Activated CD8-positive, alpha-beta T cell treated with anti-CD3 and anti-CD28 coated beads for 36 hours (primary cell): Measurements from ENCODE around the gene ZFPL1. TPM values are rescaled to one million over a fixed set of nuclear protein-coding genes. Genes with fewer than 3 reads are reported as not detected.
A peak's percentile ranks its signal among the peaks of the same experiment; 100 is the strongest.

ENCODE experiments used
- ATAC-seq: fragments of 200-7000 bp; cut with Tn5 transposase; one replicate; pipeline ENCODE4 v1.10.0; 2021; ENCODE audit warnings: mild to moderate bottlenecking, moderate library complexity
- CTCF ChIA-PET: fragments of 350-600 bp; sonication (Branson Sonifier 250); formaldehyde crosslinking; loops from one replicate; lab custom pipeline; 2021; ENCODE audit warnings: antibody characterized with exemption; lab: Charles Lee
- POLR2A ChIA-PET: fragments of 350-600 bp; sonication (Branson Sonifier 250); formaldehyde crosslinking; loops from one replicate; lab custom pipeline; 2021; ENCODE audit warnings: antibody characterized with exemption; lab: Charles Lee
- DNase-seq: peaks from one replicate; pipeline ENCODE4 v3.0.0-alpha.2; 2020
- H3K27ac Mint-ChIP-seq: one replicate; pipeline ENCODE4 v1.8.0; 2021; ENCODE audit warnings: mild to moderate bottlenecking, mixed read lengths
- H3K27me3 Mint-ChIP-seq: one replicate; pipeline ENCODE4 v1.8.0; 2021; ENCODE audit warnings: mixed read lengths
- H3K36me3 Mint-ChIP-seq: one replicate; pipeline ENCODE4 v1.8.0; 2021; ENCODE audit warnings: low read depth, mixed read lengths
- H3K4me1 Mint-ChIP-seq: one replicate; pipeline ENCODE4 v1.8.0; 2021; ENCODE audit warnings: low read depth, mixed read lengths
- H3K4me3 Mint-ChIP-seq: one replicate; pipeline ENCODE4 v1.8.0; 2021; ENCODE audit warnings: mild to moderate bottlenecking, moderate library complexity, mixed read lengths
- H3K9me3 Mint-ChIP-seq: one replicate; pipeline ENCODE4 v1.8.0; 2021; ENCODE audit warnings: mixed read lengths
- CTCF ChIP-seq: fragments of 200-600 bp; IDR thresholded peaks from one replicate; pipeline ENCODE4 v1.8.0; 2022; ENCODE audit warnings: antibody characterized with exemption, mild to moderate bottlenecking
- intact Hi-C: fragments of 100-400 bp; cut with micrococcal nuclease; formaldehyde crosslinking; loops from one replicate; pipeline ENCODE4 v1.10.0; 2022
- total RNA-seq, 2 experiments: library from RNA; stranded (reverse); gene quantifications; one replicate each; pipeline ENCODE4 v1.2.3, GENCODE V29; 2021

Gene ZFPL1
- total RNA-seq, 2 experiments from 2014 or later: 27.1 to 28.2 TPM

- Mint-ChIP-seq H3K27me3 (no peaks in the 10 kb centered on the region), H3K36me3 (peaks cover 9% of the 10 kb centered on the region), H3K27ac (no peak overlapping the region), H3K4me1 (peaks cover 4% of the 10 kb centered on the region), H3K9me3 (no peaks in the 10 kb centered on the region), H3K4me3 (no peak overlapping the region)
- TF ChIP-seq CTCF: no peak
- intact Hi-C loops: no loop called here
- DNase-seq (no peak), ATAC-seq (no peak)
- POLR2A ChIA-PET: interaction anchor here (0.9 to 20.0 kb wide), 5 partner anchors 9 to 288 kb away, joined by 3 to 294 read pairs (median 5); partner anchors contain the start of genes FAU, MRPL49, TM7SF2 and ZNHIT2
- CTCF ChIA-PET: interaction anchor here (0.9 to 1.8 kb wide), 3 partner anchors 12 to 76 kb away, joined by 3 to 5 read pairs (median 4); partner anchors contain the start of genes ARL2 and SAC3D1
Observed at GRCh38 chr11:65090628-65091027, 6.6 kb downstream of the ZFPL1 start.

- no peak for TF ChIP-seq CTCF
- ChIA-PET POLR2A (interaction anchor here (0.7 to 20.0 kb wide), 7 partner anchors 9 to 260 kb away, joined by 3 to 294 read pairs (median 9); partner anchors contain the start of genes CDCA5, FAU, MRPL49 and TM7SF2), CTCF (interaction anchor here (1.1 to 7.4 kb wide), 2 partner anchors 15 to 17 kb away, joined by 3 to 115 read pairs; partner anchors contain the start of gene TM7SF2)
- peaks cover 15% of the 10 kb centered on the region for H3K4me1 Mint-ChIP-seq
- H3K36me3 Mint-ChIP-seq: peaks cover 5% of the 10 kb centered on the region
- no peaks in the 10 kb centered on the region for H3K27me3 Mint-ChIP-seq
- intact Hi-C loops: no loop called here
- H3K4me3 Mint-ChIP-seq: peak overlapping the region; percentile 93
- ATAC-seq (no peak), DNase-seq (no peak)
- peak overlapping the region; percentile 96 for H3K27ac Mint-ChIP-seq
- H3K9me3 Mint-ChIP-seq: no peaks in the 10 kb centered on the region
Observed at GRCh38 chr11:65095427-65095826, 11.4 kb downstream of the ZFPL1 start.

- ATAC-seq: peak; percentile 95
- Mint-ChIP-seq H3K27me3 (no peaks in the 10 kb centered on the region), H3K9me3 (no peaks in the 10 kb centered on the region), H3K4me1 (peaks cover 15% of the 10 kb centered on the region), H3K27ac (peak within 1 kb of the TSS; percentile 96), H3K36me3 (peaks cover 5% of the 10 kb centered on the region), H3K4me3 (peak within 1 kb of the TSS; percentile 93)
- intact Hi-C loops: no loop called here
- ChIA-PET POLR2A (interaction anchor here (0.6 to 20.0 kb wide), 13 partner anchors 10 to 172 kb away, joined by 3 to 294 read pairs (median 3); partner anchors contain the start of genes CAPN1, CDCA5, FAU and MRPL49), CTCF (interaction anchor here (0.7 to 7.4 kb wide), 5 partner anchors 15 to 81 kb away, joined by 3 to 115 read pairs (median 3); partner anchors contain the start of genes TM7SF2 and ZNHIT2)
- no peak for TF ChIP-seq CTCF
- peak; percentile 94 for DNase-seq
Observed at GRCh38 chr11:65095974-65096806, 12.2 kb downstream of the ZFPL1 start, which contains the start of gene VPS51. Gene VPS51 (plus strand): TSS chr11:65096214. CDS start chr11:65096251, 37 bp downstream.

- Mint-ChIP-seq H3K27ac (peak overlapping the region; percentile 96), H3K4me3 (peak overlapping the region; percentile 93), H3K4me1 (peaks cover 15% of the 10 kb centered on the region), H3K36me3 (peaks cover 5% of the 10 kb centered on the region), H3K9me3 (no peaks in the 10 kb centered on the region), H3K27me3 (no peaks in the 10 kb centered on the region)
- ATAC-seq: no peak
- DNase-seq: no peak
- no peak for TF ChIP-seq CTCF
- ChIA-PET CTCF (interaction anchor here (0.7 to 7.4 kb wide), 6 partner anchors 14 to 84 kb away, joined by 3 to 115 read pairs (median 4); partner anchors contain the start of genes ARL2, TM7SF2 and ZNHIT2), POLR2A (interaction anchor here (0.9 to 20.0 kb wide), 9 partner anchors 11 to 173 kb away, joined by 3 to 294 read pairs (median 3); partner anchors contain the start of genes CAPN1, CDCA5, FAU and MRPL49)
- intact Hi-C loops: no loop called here
Observed at GRCh38 chr11:65096926-65097325, 12.9 kb downstream of the ZFPL1 start.
